Tibial nerve (tissue), 4 donors: Measurements from ENCODE around the gene NME8.

Source experiments
- CTCF ChIP-seq, 5 experiments: fragments of 200-600 bp in 3 of 5; fragments of 450-650 bp in 2 of 5; sonication (generic) in 3 of 5; IDR thresholded peaks; one replicate each; pipeline ENCODE4 v1.5.1; 2016 to 2019; ENCODE audit warnings: antibody characterized with exemption in 5 of 5, mild to moderate bottlenecking in 3 of 5, moderate library complexity in 2 of 5
- EP300 ChIP-seq, 2 donors: sonication (generic); formaldehyde crosslinking; IDR thresholded peaks; one replicate each; pipeline ENCODE4 v1.6.1; 2017; ENCODE audit warnings: antibody characterized with exemption in 2 of 2, mild to moderate bottlenecking in 1 of 2

GRCh38 chr7:37817996-37818720, 30.2 kb upstream of the NME8 start:
- TF ChIP-seq EP300 (IDR thresholded peaks at IDR 0.05), result no peak
- TF ChIP-seq CTCF (IDR thresholded peaks at IDR 0.05), result no peak
